Measurements from ENCODE around the gene FALEC. TPM values are rescaled to one million over a fixed set of nuclear protein-coding genes. Genes with fewer than 3 reads are reported as not detected.

Gene FALEC
- total RNA-seq (2022; extraction: Qiagen RNA extraction), result 0.13 to 0.35 TPM (median 0.26 TPM) in 4 of 5 replicates, not detected in the other

GRCh38 chr1:150515328-150516049, at the start of gene FALEC:
TSS of gene FALEC (plus strand) at chr1:150515752.

GRCh38 chr1:150486966-150487762, 28.4 kb upstream of the FALEC start, which contains the start of gene TARS2:
TSS of gene TARS2 (plus strand) at chr1:150487419. CDS start at chr1:150487451, 32 bp downstream.

GRCh38 chr1:150507912-150508864, 7.4 kb upstream of the FALEC start, which contains the start of gene ECM1:
TSS of gene ECM1 (plus strand) at chr1:150508109. CDS start at chr1:150508210, 101 bp downstream.

GRCh38 chr1:150548632-150549495, 33.3 kb downstream of the FALEC start, which contains the start of gene ADAMTSL4:
TSS of gene ADAMTSL4 (plus strand) at chr1:150549408. CDS start at chr1:150552289, 2,881 bp downstream.

GRCh38 chr1:150579110-150579944, 63.8 kb downstream of the FALEC start, which contains the start of gene MCL1:
TSS of gene MCL1 (minus strand) at chr1:150579610. CDS start at chr1:150579530, 80 bp downstream.

Other genes with a start within 250 kb of the FALEC start
- gene APH1A, start 246.7 kb upstream of the FALEC start, total RNA-seq (2022; extraction: Qiagen RNA extraction), result 137 to 147 TPM (median 146 TPM) in 5 replicates
- gene C1orf54, start 243.0 kb upstream of the FALEC start, total RNA-seq (2022; extraction: Qiagen RNA extraction), result 0.21 to 0.63 TPM (median 0.32 TPM) in 5 replicates
- 1.8 to 3.5 TPM (median 2.5 TPM) in 5 replicates for gene CIART, start 233.2 kb upstream of the FALEC start, total RNA-seq (2022; extraction: Qiagen RNA extraction)
- 77.6 to 88.6 TPM (median 83.9 TPM) in 5 replicates for gene MRPS21, start 221.9 kb upstream of the FALEC start, total RNA-seq (2022; extraction: Qiagen RNA extraction)
- gene PRPF3, start 194.2 kb upstream of the FALEC start, total RNA-seq (2022; extraction: Qiagen RNA extraction), result 47.0 to 53.5 TPM (median 51.6 TPM) in 5 replicates
- 12.9 to 13.6 TPM (median 13.3 TPM) in 5 replicates for gene RPRD2, start 151.6 kb upstream of the FALEC start, total RNA-seq (2022; extraction: Qiagen RNA extraction)
- 21.6 to 23.6 TPM (median 22.4 TPM) in 5 replicates for gene TARS2, start 28.3 kb upstream of the FALEC start, total RNA-seq (2022; extraction: Qiagen RNA extraction)
- 1.4 to 1.9 TPM (median 1.4 TPM) in 5 replicates for gene ECM1, start 7.6 kb upstream of the FALEC start, total RNA-seq (2022; extraction: Qiagen RNA extraction)
- 2.8 to 7.5 TPM (median 6.1 TPM) in 5 replicates for gene ADAMTSL4, start 33.7 kb downstream of the FALEC start, total RNA-seq (2022; extraction: Qiagen RNA extraction)
- gene MCL1, start 63.9 kb downstream of the FALEC start, total RNA-seq (2022; extraction: Qiagen RNA extraction), result 249 to 315 TPM (median 297 TPM) in 5 replicates
- 126 to 142 TPM (median 138 TPM) in 5 replicates for gene ENSA, start 113.9 kb downstream of the FALEC start, total RNA-seq (2022; extraction: Qiagen RNA extraction)
- 11.4 to 16.0 TPM (median 14.0 TPM) in 5 replicates for gene GOLPH3L, start 181.4 kb downstream of the FALEC start, total RNA-seq (2022; extraction: Qiagen RNA extraction)
- gene HORMAD1, start 205.1 kb downstream of the FALEC start, total RNA-seq (2022; extraction: Qiagen RNA extraction), result 5.8 to 10.7 TPM (median 8.1 TPM) in 5 replicates